Trophoblast cell (in vitro differentiated cells and primary cell): ENCODE measurements around the gene TMCC1.
"Not testable (repeated sequence)": the region's sequence is repeated elsewhere in the genome, so short reads cannot be mapped to it uniquely, and the experiment has no call there.

Source experiments
- DNase-seq, 2 donors: peaks; one replicate each; pipeline ENCODE4 v3.0.0-alpha.2; 2016
- H2AFZ ChIP-seq: 2 replicates; pipeline ENCODE4 v1.6.1; 2013; ENCODE audit warnings: low read length, moderate library complexity, mild to moderate bottlenecking; ENCODE audit not compliant: insufficient read depth, poor library complexity
- H2AK5ac ChIP-seq: 2 replicates; pipeline ENCODE4 v1.6.1; 2013; ENCODE audit warnings: mild to moderate bottlenecking, low read length
- H2BK120ac ChIP-seq: 2 replicates; pipeline ENCODE4 v1.6.1; 2013; ENCODE audit warnings: low read length, mild to moderate bottlenecking, moderate library complexity; ENCODE audit not compliant: insufficient read depth, poor library complexity
- H2BK12ac ChIP-seq: 2 replicates; pipeline ENCODE4 v1.6.1; 2013; ENCODE audit warnings: mild to moderate bottlenecking, low read length, moderate library complexity
- H2BK5ac ChIP-seq: 2 replicates; pipeline ENCODE4 v1.6.1; 2013; ENCODE audit warnings: low read length, low read depth, moderate library complexity, mild to moderate bottlenecking; ENCODE audit not compliant: poor library complexity
- H3K14ac ChIP-seq: 2 replicates; pipeline ENCODE4 v1.6.1; 2013; ENCODE audit warnings: mild to moderate bottlenecking, low read length
- H3K18ac ChIP-seq: 2 replicates; pipeline ENCODE4 v1.6.1; 2013; ENCODE audit warnings: mild to moderate bottlenecking, low read length
- H3K23ac ChIP-seq: 2 replicates; pipeline ENCODE4 v1.6.1; 2013; ENCODE audit warnings: low read length
- H3K27ac ChIP-seq: 2 replicates; pipeline ENCODE4 v1.5.1; 2013; ENCODE audit warnings: low read depth, mild to moderate bottlenecking, inconsistent platforms, low read length, moderate library complexity
- H3K27me3 ChIP-seq: 2 replicates; pipeline ENCODE4 v1.6.1; 2013; ENCODE audit warnings: inconsistent platforms, mild to moderate bottlenecking, low read length, moderate library complexity; ENCODE audit not compliant: insufficient read depth
- H3K36me3 ChIP-seq, 2 experiments: 1 replicate in 1 of 2; 2 replicates in 1 of 2; pipeline ENCODE4 v1.6.1; 2013; ENCODE audit warnings: low read length in 2 of 2, mild to moderate bottlenecking in 2 of 2, moderate library complexity in 1 of 2; ENCODE audit not compliant: insufficient read depth in 2 of 2, control insufficient read depth in 1 of 2
- H3K4ac ChIP-seq: 2 replicates; pipeline ENCODE4 v1.6.1; 2013; ENCODE audit warnings: low read depth, mild to moderate bottlenecking, low read length, moderate library complexity
- H3K4me1 ChIP-seq, 2 experiments: 1 replicate in 1 of 2; 2 replicates in 1 of 2; pipeline ENCODE4 v1.6.1; 2013; ENCODE audit warnings: low read length in 2 of 2, mild to moderate bottlenecking in 2 of 2, moderate library complexity in 1 of 2; ENCODE audit not compliant: insufficient read depth in 2 of 2, control insufficient read depth in 1 of 2
- H3K4me2 ChIP-seq: 2 replicates; pipeline ENCODE4 v1.6.1; 2013; ENCODE audit warnings: inconsistent platforms, mild to moderate bottlenecking, low read length, moderate library complexity
- H3K4me3 ChIP-seq: 2 replicates; pipeline ENCODE4 v1.5.1; 2013; ENCODE audit warnings: mild to moderate bottlenecking, low read depth, low read length, inconsistent platforms
- H3K79me1 ChIP-seq: one replicate; pipeline ENCODE4 v1.6.1; 2013; ENCODE audit warnings: low read length
- H3K79me2 ChIP-seq: 2 replicates; pipeline ENCODE4 v1.6.1; 2013; ENCODE audit warnings: low read length, mild to moderate bottlenecking; ENCODE audit not compliant: control insufficient read depth, insufficient read depth, poor library complexity
- H3K9ac ChIP-seq: 2 replicates; pipeline ENCODE4 v1.6.1; 2013; ENCODE audit warnings: mild to moderate bottlenecking, low read length
- H3K9me3 ChIP-seq: 2 replicates; pipeline ENCODE4 v1.6.1; 2013; ENCODE audit warnings: low read depth, mild to moderate bottlenecking, control low read depth, inconsistent platforms, low read length; ENCODE audit not compliant: insufficient read depth
- H4K12ac ChIP-seq: 2 replicates; pipeline ENCODE4 v1.6.1; 2013; ENCODE audit warnings: low read depth, mild to moderate bottlenecking, low read length, moderate library complexity
- H4K8ac ChIP-seq: 2 replicates; pipeline ENCODE4 v1.6.1; 2013; ENCODE audit warnings: low read depth, mild to moderate bottlenecking, low read length, moderate library complexity
- H4K91ac ChIP-seq: one replicate; pipeline ENCODE4 v1.6.1; 2013; ENCODE audit warnings: low read depth, mild to moderate bottlenecking, low read length, moderate library complexity
- WGBS: extraction: QIAGEN DNeasy Blood & Tissue Kit; methylation state at CpG from one replicate; pipeline ENCODE4 v1.1.7; 2013; ENCODE audit warnings: missing lambda C conversion rate; ENCODE audit not compliant: insufficient read length, insufficient coverage; ENCODE audit errors: extremely low coverage; 5-methylcytosine and 5-hydroxymethylcytosine counted together

TMCC1 gene

GRCh38 chr3:129864519-129864918 lies 29.0 kb downstream of the TMCC1 start:
- Histone ChIP-seq H2BK5ac (no peak overlapping the region), H3K18ac (no peak overlapping the region), H3K4me2 (no peak overlapping the region), H3K23ac (no peak overlapping the region), H2BK120ac (no peak overlapping the region), H3K14ac (no peak overlapping the region), H3K27me3 (no peaks in the 10 kb centered on the region), H3K79me2 (no peaks in the 10 kb centered on the region), H3K4me1 (no peaks in the 10 kb centered on the region), H4K12ac (no peak overlapping the region), H3K4me3 (no peak overlapping the region), H2AK5ac (no peak overlapping the region), H3K9ac (no peak overlapping the region), H4K91ac (no peak overlapping the region), H3K27ac (no peak overlapping the region), H3K36me3 (peaks cover 4 to 6% of the 10 kb centered on the region in 2 experiments), H3K9me3 (no peaks in the 10 kb centered on the region), H2AFZ (no peak overlapping the region), H3K4ac (no peak overlapping the region), H4K8ac (no peak overlapping the region), H3K79me1 (no peaks in the 10 kb centered on the region), H2BK12ac (no peak overlapping the region)
- no CpG with 5 or more reads among the region's 1 CpG for WGBS
- no peak for DNase-seq

DNA sequence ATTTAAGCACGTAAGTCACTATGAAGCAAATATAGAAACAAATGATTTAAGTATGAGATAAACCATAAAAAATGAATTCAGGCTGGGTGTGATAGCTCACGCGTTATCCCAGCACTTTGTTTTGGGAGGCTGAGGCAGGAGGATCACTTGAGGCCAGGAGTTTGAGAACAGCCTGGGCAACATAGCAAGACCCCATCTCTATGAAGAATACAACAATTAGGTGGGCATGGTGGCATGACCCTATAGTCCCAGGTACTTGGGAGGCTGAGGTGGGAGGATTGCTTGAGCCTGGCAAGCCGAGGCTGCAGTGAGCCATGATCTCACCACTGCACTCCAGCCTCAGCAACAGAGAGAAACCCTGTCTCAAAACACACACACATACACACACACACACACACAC lies 34.2 kb downstream of the TMCC1 start:
- H3K79me1 ChIP-seq, result no peaks in the 10 kb centered on the region
- WGBS, result no CpG with 5 or more reads among the region's 4 CpGs
- no peak overlapping the region for H2BK120ac ChIP-seq
- H2AK5ac ChIP-seq, result no peak overlapping the region
- H3K4me2 ChIP-seq, result no peak overlapping the region
- no peak overlapping the region for H3K18ac ChIP-seq
- H3K9me3 ChIP-seq, result peaks cover 2% of the 10 kb centered on the region
- H3K4me1 ChIP-seq, result no peaks in the 10 kb centered on the region
- no peaks in the 10 kb centered on the region for H3K79me2 ChIP-seq
- no peak overlapping the region for H4K12ac ChIP-seq
- H3K23ac ChIP-seq, result no peak overlapping the region
- H3K4ac ChIP-seq, result no peak overlapping the region
- no peak for DNase-seq
- no peak overlapping the region for H2AFZ ChIP-seq
- H3K9ac ChIP-seq, result no peak overlapping the region
- no peaks in the 10 kb centered on the region for H3K27me3 ChIP-seq
- no peak overlapping the region for H3K14ac ChIP-seq
- H4K91ac ChIP-seq, result no peak overlapping the region
- H2BK5ac ChIP-seq, result no peak overlapping the region
- no peak overlapping the region for H2BK12ac ChIP-seq
- peaks cover 4 to 9% of the 10 kb centered on the region in 2 experiments for H3K36me3 ChIP-seq
- no peak overlapping the region for H3K4me3 ChIP-seq
- no peak overlapping the region for H3K27ac ChIP-seq
- no peak overlapping the region for H4K8ac ChIP-seq

GRCh38 chr3:129857899-129858298 lies 35.6 kb downstream of the TMCC1 start:
- Histone ChIP-seq H2BK12ac (no peak overlapping the region), H3K9me3 (peaks cover 2% of the 10 kb centered on the region), H4K91ac (no peak overlapping the region), H3K4ac (no peak overlapping the region), H3K36me3 (peaks cover 4 to 9% of the 10 kb centered on the region in 2 experiments), H3K4me3 (no peak overlapping the region), H3K4me1 (no peaks in the 10 kb centered on the region), H3K27me3 (no peaks in the 10 kb centered on the region), H3K4me2 (no peak overlapping the region), H2BK120ac (no peak overlapping the region), H2AFZ (no peak overlapping the region), H3K9ac (no peak overlapping the region), H3K79me2 (no peaks in the 10 kb centered on the region), H3K23ac (peak overlapping the region; percentile 31), H3K79me1 (no peaks in the 10 kb centered on the region), H2BK5ac (no peak overlapping the region), H4K12ac (no peak overlapping the region), H4K8ac (no peak overlapping the region), H3K14ac (no peak overlapping the region), H2AK5ac (no peak overlapping the region), H3K18ac (no peak overlapping the region), H3K27ac (no peak overlapping the region)
- WGBS, result no CpG with 5 or more reads among the region's 1 CpG
- DNase-seq, result no peak

DNA sequence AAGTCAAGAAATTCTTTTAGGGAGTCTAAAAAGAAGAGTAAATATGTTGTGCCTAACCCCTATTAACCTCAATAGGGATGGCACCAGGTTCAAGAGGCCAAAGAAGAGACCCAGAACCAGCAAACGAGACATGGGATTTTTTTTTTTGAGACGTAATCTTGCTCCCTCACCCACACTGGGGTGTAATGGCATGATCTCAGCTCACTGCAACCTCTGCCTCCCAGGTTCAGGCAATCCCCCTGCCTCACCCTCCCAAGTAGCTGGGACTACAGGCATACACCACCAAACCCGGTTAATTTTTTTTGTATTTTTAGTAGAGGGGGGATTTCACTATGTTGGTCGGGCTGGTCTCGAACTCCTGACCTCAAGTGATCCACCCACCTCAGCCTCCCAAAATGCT lies 36.7 kb downstream of the TMCC1 start:
- not testable (repeated sequence) for H3K4ac ChIP-seq, H3K79me1 ChIP-seq

More for the DNA sequence above, 36.7 kb downstream of the TMCC1 start:
- not testable (repeated sequence) for H3K27me3 ChIP-seq, H3K27ac ChIP-seq, H3K18ac ChIP-seq, H3K4me3 ChIP-seq, DNase-seq, H2AFZ ChIP-seq, H2BK5ac ChIP-seq, H2BK120ac ChIP-seq, H3K79me2 ChIP-seq, H2BK12ac ChIP-seq, H4K8ac ChIP-seq, H3K14ac ChIP-seq, H3K4me1 ChIP-seq, H4K91ac ChIP-seq, H3K4me2 ChIP-seq, H4K12ac ChIP-seq, H3K23ac ChIP-seq, H3K9me3 ChIP-seq, H3K9ac ChIP-seq, H2AK5ac ChIP-seq
- peaks cover 7 to 12% of the 10 kb centered on the region in 2 experiments for H3K36me3 ChIP-seq
- WGBS, result no CpG with 5 or more reads among the region's 5 CpGs
